22Rv1 (cell line): ENCODE data around the gene BAZ2B.

Experiments
- ZFX ChIP-seq: fragments of 450-650 bp; IDR thresholded peaks from 2 replicates; pipeline ENCODE4 v1.6.1; 2017; ENCODE audit warnings: antibody characterized with exemption, borderline replicate concordance
- TF ChIP-seq, protein P1 (sequence below): fragments of 450-650 bp; IDR thresholded peaks from 2 replicates; pipeline ENCODE4 v1.5.1; 2017; ENCODE audit warnings: mild to moderate bottlenecking

DNA sequence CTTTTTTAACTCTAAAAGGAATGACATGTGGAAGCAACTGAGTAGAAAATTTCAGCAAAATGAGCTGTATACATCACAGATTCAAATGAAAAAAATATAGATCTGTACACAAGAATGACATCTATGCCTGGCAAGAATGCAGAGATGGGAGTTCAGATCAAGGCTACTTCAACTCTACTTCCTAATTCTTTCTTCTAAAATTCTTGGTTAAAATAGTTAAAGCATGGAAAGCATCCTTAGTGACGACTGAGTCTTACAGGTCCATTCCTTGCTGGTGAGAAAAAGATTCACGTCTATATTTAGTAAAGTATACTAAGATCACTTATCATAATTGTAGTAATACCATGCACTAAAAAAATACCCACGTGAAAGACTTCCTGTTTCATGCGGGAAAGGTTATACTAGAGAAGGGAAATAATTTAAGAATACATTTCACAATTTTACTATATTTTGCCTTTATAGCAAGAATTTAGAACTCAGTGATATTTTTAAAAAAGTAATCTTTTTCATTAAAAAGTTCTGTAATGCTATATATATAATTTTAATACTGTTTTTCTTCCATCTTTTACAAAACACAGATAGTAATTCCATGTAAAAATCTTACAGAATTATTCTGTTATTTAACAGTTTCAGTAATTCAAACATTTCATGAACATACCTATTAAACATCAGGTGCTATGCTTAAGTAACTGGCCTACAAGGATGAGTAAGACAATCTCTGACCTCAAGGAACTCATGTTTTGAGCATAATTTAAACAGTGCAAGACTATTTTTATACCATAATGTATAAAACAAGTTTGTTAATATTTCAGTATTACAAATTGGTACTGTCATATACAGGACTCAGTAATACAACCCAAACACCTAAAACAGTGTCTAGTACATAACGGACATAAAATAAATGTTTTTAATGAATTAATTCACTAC is 159.6 kb downstream of the BAZ2B start:
- TF ChIP-seq, protein P1, sequence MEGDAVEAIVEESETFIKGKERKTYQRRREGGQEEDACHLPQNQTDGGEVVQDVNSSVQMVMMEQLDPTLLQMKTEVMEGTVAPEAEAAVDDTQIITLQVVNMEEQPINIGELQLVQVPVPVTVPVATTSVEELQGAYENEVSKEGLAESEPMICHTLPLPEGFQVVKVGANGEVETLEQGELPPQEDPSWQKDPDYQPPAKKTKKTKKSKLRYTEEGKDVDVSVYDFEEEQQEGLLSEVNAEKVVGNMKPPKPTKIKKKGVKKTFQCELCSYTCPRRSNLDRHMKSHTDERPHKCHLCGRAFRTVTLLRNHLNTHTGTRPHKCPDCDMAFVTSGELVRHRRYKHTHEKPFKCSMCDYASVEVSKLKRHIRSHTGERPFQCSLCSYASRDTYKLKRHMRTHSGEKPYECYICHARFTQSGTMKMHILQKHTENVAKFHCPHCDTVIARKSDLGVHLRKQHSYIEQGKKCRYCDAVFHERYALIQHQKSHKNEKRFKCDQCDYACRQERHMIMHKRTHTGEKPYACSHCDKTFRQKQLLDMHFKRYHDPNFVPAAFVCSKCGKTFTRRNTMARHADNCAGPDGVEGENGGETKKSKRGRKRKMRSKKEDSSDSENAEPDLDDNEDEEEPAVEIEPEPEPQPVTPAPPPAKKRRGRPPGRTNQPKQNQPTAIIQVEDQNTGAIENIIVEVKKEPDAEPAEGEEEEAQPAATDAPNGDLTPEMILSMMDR, result no peak
- no peak for TF ChIP-seq ZFX
